ENCODE results near the gene AOPEP. TPM values are rescaled to one million over a fixed set of nuclear protein-coding genes. Genes with fewer than 3 reads are reported as not detected.

Gene AOPEP
- total and polyA plus RNA-seq, 2 of the 13 experiments (the other 11 are each of a cell fraction or from before 2014, with no cell fraction given) = 22.2 to 41.6 TPM

- TF ChIP-seq, protein P1, sequence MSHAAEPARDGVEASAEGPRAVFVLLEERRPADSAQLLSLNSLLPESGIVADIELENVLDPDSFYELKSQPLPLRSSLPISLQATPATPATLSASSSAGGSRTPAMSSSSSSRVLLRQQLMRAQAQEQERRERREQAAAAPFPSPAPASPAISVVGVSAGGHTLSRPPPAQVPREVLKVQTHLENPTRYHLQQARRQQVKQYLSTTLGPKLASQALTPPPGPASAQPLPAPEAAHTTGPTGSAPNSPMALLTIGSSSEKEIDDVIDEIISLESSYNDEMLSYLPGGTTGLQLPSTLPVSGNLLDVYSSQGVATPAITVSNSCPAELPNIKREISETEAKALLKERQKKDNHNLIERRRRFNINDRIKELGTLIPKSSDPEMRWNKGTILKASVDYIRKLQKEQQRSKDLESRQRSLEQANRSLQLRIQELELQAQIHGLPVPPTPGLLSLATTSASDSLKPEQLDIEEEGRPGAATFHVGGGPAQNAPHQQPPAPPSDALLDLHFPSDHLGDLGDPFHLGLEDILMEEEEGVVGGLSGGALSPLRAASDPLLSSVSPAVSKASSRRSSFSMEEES (CRISPR knock-in tag; IDR thresholded peaks at IDR 0.05) = 0 out of 2 replicates have a peak, but pooled peaks have one; percentile 35
- TF ChIP-seq SNRNP70 (IDR thresholded peaks at IDR 0.05; ENCODE audit: low read depth, low read length) (no peak), SMAD1 (CRISPR knock-in tag; IDR thresholded peaks at IDR 0.05; ENCODE audit: borderline replicate concordance, low read depth) (no peak), NFYC (CRISPR knock-in tag; IDR thresholded peaks at IDR 0.05) (no peak), ZIK1 (CRISPR knock-in tag; IDR thresholded peaks at IDR 0.05; ENCODE audit: borderline replicate concordance, low read depth) (no peak), KLF15 (CRISPR knock-in tag; IDR thresholded peaks at IDR 0.05; ENCODE audit: borderline replicate concordance) (no peak), MXD4 (CRISPR knock-in tag; IDR thresholded peaks at IDR 0.05) (no peak), FOXO1 (CRISPR knock-in tag; IDR thresholded peaks at IDR 0.05) (no peak), DMAP1 (CRISPR knock-in tag; IDR thresholded peaks at IDR 0.05) (no peak), ZBTB33 (CRISPR knock-in tag; IDR thresholded peaks at IDR 0.05) (peak; percentile 64), ZFAT (CRISPR knock-in tag; conservative IDR thresholded peaks at IDR 0.05) (no peak), GPBP1L1 (CRISPR knock-in tag; IDR thresholded peaks at IDR 0.05) (no peak), CENPX (CRISPR knock-in tag; IDR thresholded peaks at IDR 0.05) (no peak), RBM22 (optimal IDR thresholded peaks at IDR 0.05; ENCODE audit: low read length) (peak; percentile 58), ZBED4 (CRISPR knock-in tag; IDR thresholded peaks at IDR 0.05; ENCODE audit: borderline replicate concordance) (no peak)
- TF ChIP-seq, protein P2, sequence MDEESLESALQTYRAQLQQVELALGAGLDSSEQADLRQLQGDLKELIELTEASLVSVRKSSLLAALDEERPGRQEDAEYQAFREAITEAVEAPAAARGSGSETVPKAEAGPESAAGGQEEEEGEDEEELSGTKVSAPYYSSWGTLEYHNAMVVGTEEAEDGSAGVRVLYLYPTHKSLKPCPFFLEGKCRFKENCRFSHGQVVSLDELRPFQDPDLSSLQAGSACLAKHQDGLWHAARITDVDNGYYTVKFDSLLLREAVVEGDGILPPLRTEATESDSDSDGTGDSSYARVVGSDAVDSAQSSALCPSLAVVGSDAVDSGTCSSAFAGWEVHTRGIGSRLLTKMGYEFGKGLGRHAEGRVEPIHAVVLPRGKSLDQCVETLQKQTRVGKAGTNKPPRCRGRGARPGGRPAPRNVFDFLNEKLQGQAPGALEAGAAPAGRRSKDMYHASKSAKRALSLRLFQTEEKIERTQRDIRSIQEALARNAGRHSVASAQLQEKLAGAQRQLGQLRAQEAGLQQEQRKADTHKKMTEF (CRISPR knock-in tag; IDR thresholded peaks at IDR 0.05) = 0 out of 2 replicates have a peak, but pooled peaks have one; percentile 27
- TF ChIP-seq, protein P3, sequence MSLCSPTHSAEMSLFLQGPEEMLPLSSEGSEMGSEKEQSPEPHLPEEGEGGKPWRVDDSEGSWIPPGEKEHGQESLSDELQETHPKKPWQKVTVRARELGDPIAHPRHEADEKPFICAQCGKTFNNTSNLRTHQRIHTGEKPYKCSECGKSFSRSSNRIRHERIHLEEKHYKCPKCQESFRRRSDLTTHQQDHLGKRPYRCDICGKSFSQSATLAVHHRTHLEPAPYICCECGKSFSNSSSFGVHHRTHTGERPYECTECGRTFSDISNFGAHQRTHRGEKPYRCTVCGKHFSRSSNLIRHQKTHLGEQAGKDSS (CRISPR knock-in tag; IDR thresholded peaks at IDR 0.05; ENCODE audit: borderline replicate concordance, low read depth) = no peak
Measured at GRCh38 chr9:95025213-95026147, 299.0 kb downstream of the AOPEP start (continued).
